Lower leg skin (tissue), 4 donors: ENCODE results near the gene NSFL1C. TPM values are rescaled to one million over a fixed set of nuclear protein-coding genes. Genes with fewer than 3 reads are reported as not detected.

Experiments used
- DNase-seq, 2 donors: peaks; one replicate each; pipeline ENCODE4 v3.0.0-alpha.2; 2019; ENCODE audit warnings: low spot score in 2 of 2
- H3K4me3 ChIP-seq: fragments of 200-600 bp; sonication (generic); 2 replicates; pipeline ENCODE4 v1.5.1; 2017; ENCODE audit warnings: mild to moderate bottlenecking, low read depth; ENCODE audit not compliant: poor library complexity, severe bottlenecking
- POLR2A ChIP-seq, 2 donors: fragments of 450-650 bp; IDR thresholded peaks; one replicate each; pipeline ENCODE4 v1.6.1; 2016 to 2017; ENCODE audit warnings: antibody characterized with exemption in 2 of 2, mild to moderate bottlenecking in 1 of 2, moderate library complexity in 1 of 2
- WGBS, 2 donors: methylation state at CpG; one replicate each; pipeline ENCODE4 v1.1.5; 2018; 5-methylcytosine and 5-hydroxymethylcytosine counted together
- intact Hi-C: fragments of 100-400 bp; cut with DNase I; formaldehyde crosslinking; loops from one replicate; pipeline ENCODE4 v1.15.0; 2023; ENCODE audit warnings: low total_unique reads
- total RNA-seq, 4 donors: library from RNA; depleted of rRNA; stranded (reverse); fragments of >200 nt; gene quantifications; one replicate each; pipeline ENCODE4 v1.1.0, GENCODE V29; 2016
- TF ChIP-seq, protein P1 (sequence below), 3 donors: fragments of 450-650 bp; IDR thresholded peaks; one replicate each; pipeline ENCODE4 v1.5.1; 2016; ENCODE audit warnings: antibody characterized with exemption in 3 of 3, mild to moderate bottlenecking in 3 of 3, moderate library complexity in 2 of 3

NSFL1C gene
- total RNA-seq, 4 donors from 2014 or later, result 56.9 to 76.2 (median 63.5) TPM

DNA sequence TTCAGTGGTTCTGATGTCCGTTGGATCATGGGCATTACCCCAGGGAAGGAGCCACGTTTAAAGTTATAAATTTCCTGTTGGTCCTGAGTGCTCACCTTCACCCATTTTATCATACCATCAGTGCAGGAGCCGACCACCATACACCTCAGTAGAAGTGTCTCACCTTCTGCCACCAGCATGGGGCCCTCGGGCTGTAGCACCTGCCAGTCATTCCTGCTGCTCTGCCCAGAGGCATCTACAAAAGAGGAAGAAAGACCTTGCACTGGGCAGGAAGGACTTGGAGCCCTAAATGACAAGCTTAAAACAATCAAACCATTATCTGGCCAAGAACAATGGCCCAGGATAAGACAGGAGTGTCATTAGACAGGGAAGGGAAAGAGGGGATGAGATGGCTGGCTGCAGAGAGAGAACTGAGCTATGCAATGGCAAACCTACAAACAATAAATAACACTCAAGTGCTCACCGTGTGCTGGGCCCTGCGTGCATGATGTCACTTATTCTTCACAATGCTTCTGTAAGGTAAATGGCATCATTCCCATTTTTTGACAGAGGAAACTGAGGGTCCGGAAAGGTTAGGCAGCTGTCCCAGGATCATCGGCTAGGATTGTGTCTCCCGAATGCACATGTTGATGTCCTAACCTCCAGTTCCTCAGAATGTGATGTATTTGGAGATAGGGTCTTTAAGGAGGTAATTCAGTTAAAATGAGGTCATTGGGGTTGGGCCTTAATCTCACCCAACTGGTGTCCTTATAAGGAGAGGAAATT lies 13.4 kb upstream of the NSFL1C start:
- intact Hi-C loops, result no loop called here
- no peak for TF ChIP-seq POLR2A (IDR thresholded peaks at IDR 0.05)
- TF ChIP-seq, protein P1, sequence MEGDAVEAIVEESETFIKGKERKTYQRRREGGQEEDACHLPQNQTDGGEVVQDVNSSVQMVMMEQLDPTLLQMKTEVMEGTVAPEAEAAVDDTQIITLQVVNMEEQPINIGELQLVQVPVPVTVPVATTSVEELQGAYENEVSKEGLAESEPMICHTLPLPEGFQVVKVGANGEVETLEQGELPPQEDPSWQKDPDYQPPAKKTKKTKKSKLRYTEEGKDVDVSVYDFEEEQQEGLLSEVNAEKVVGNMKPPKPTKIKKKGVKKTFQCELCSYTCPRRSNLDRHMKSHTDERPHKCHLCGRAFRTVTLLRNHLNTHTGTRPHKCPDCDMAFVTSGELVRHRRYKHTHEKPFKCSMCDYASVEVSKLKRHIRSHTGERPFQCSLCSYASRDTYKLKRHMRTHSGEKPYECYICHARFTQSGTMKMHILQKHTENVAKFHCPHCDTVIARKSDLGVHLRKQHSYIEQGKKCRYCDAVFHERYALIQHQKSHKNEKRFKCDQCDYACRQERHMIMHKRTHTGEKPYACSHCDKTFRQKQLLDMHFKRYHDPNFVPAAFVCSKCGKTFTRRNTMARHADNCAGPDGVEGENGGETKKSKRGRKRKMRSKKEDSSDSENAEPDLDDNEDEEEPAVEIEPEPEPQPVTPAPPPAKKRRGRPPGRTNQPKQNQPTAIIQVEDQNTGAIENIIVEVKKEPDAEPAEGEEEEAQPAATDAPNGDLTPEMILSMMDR (IDR thresholded peaks at IDR 0.05), result no peak
- no peak overlapping the region for H3K4me3 ChIP-seq
- no peak for DNase-seq
- 67 to 80% methylated on average over 9 of the region's 9 CpGs for WGBS, 2 donors

DNA sequence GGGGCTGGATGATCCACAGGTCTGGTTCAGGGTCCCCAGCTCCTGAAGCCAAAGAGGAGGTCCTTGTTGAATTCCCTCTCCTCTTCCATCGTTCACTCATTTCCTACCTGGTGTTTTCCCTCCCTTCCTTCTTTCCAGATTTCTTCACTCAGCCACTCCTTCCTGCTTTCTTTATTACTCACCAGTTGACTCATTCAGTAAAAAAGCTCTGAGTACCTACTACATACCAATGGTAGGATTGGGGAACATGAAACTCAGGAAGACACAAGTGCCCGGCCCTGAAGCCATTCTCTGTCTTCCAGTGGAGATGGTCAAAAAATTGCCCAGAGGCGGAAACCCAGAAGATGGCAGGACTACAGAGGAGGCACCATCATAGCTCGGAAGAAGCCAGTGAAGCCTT lies 11.9 kb upstream of the NSFL1C start:
- no peak overlapping the region for H3K4me3 ChIP-seq
- intact Hi-C loops, result no loop called here
- TF ChIP-seq POLR2A (IDR thresholded peaks at IDR 0.05), result no peak
- TF ChIP-seq, protein P1 (IDR thresholded peaks at IDR 0.05), result no peak
- no peak for DNase-seq
- 49 to 64% methylated on average over 4 of the region's 4 CpGs for WGBS, 2 donors

DNA sequence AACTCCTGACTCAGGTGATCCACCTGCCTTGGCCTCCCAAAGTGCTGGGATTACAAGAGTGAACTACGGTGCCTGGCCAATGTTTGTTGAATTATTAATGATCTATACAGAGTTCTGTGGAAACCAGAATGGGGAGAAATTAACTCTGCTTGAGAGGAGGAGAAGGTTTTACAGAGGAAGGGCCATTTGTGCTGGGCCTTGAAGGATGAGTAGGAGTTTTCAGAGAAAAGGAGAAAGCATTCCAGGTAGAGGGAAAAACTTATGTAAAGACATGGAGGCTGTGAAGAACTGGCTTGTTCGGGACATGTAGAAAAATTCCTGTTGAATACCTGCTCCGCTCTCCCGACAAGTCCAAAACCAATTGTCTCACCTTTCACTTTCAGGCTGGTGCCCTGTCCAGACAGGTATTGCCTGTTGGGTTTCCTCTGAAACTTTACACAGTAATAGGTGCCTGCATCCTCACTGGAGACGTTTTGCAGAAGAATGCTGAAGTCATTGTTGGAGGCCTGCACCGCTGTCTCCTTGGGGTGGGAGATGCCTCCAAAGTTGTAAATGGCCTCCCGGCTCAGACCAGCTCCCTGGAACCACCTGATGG lies 11.3 kb upstream of the NSFL1C start:
- intact Hi-C loops, result no loop called here
- 47 to 64% methylated on average over 7 of the region's 7 CpGs for WGBS, 2 donors
- no peak overlapping the region for H3K4me3 ChIP-seq
- TF ChIP-seq, protein P1 (IDR thresholded peaks at IDR 0.05), result no peak
- TF ChIP-seq POLR2A (IDR thresholded peaks at IDR 0.05), result no peak
- no peak for DNase-seq

DNA sequence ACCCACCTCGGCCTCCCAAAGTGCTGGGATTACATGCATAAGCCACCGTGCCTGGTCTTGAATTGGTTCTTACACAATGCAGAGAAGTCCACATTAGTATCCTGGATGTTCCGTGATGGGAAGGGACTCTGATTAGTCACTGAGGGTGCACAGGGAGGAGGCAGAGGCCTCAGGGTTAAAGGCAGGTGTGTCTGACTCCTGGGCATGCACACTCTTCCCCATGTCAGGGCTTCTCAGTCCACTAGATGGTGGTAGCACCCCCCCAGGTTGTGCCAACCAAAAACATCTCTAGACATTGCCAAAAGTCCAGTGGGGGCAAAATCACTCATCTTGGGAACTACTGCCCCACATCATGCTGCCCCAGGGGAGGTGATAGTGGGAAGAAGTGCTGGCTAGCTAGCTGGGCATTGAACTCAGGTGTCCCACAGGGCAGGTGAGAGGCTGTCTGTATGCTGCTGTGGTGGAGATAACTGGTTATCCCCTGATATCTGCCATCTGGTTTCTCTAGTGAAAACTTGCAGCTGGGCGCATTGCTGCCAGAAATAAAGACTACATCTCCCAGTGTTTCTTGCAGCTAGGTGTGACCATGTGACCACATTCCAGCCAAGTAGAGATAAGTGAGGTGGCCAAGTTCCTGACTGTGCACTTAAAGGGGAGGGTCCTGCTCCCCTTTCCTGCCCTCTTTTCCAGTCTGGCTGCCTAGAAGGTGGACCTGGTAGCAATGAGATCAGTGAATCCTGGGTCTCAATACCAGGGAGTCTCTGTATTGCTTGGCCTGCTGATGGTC lies 8.4 kb upstream of the NSFL1C start:
- intact Hi-C loops, result no loop called here
- DNase-seq, result no peak
- no peak overlapping the region for H3K4me3 ChIP-seq
- no peak for TF ChIP-seq POLR2A (IDR thresholded peaks at IDR 0.05)
- TF ChIP-seq, protein P1 (IDR thresholded peaks at IDR 0.05), result no peak
- WGBS, 2 donors, result 56 to 61% methylated on average over 4 of the region's 4 CpGs

GRCh38 chr20:1474325-1474724 lies 7.7 kb upstream of the NSFL1C start:
- no peak for TF ChIP-seq POLR2A (IDR thresholded peaks at IDR 0.05)
- TF ChIP-seq, protein P1 (IDR thresholded peaks at IDR 0.05), result no peak
- no peak for DNase-seq
- intact Hi-C loops, result no loop called here
- H3K4me3 ChIP-seq, result no peak overlapping the region
- WGBS, 2 donors, result 87 to 91% methylated on average over 8 of the region's 8 CpGs
